HG03460 (cell line): ENCODE results near the gene CLRN3.
A peak's percentile ranks its signal among the peaks of the same experiment; 100 is the strongest.

Experiments used
- ATAC-seq: cut with Tn5 transposase; IDR thresholded peaks from one replicate; pipeline ENCODE4 v1.9.1; 2021; ENCODE audit not compliant: unreplicated experiment

CLRN3 gene

DNA sequence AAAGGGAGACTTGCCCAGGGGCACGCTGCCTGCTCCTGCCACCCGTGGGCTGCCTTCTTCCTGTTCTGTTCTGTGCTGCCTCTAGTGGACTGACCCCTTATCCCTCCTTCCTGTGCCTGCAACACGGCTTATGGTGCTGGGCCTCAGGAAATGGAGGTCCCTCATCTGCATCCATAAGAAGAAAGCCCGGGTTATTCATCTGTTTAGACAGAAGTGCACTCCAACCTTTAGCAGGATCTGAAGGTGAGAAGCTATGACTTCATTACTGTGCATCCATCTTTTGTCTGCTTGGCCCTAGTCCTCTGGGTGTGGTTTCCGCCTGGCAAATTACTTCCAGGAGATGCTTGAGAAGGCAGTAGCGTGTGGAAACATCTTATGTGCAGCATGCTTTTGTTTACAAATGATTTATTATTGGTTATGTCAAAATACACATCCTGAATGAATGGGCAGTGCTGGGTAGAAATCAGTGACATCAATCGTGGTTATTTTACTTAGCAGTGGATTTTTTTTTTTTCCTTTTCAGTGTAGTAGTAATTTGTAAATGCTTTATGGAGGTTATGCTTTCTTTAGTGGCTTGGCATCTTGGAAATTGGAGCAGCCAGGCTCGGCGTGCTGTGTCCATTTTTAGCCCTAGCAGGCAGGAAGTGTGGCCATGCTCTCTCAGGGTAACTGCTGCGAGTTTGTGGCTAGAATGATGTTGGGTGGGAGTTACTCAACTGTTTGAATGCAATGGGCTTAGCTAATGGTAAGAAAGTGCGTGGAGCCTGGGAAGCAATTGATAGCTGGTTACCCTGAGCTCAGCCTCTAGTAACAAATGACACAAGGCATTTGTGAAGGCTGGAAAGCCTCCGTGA lies 26.9 kb upstream of the CLRN3 start:
- no peak for ATAC-seq

DNA sequence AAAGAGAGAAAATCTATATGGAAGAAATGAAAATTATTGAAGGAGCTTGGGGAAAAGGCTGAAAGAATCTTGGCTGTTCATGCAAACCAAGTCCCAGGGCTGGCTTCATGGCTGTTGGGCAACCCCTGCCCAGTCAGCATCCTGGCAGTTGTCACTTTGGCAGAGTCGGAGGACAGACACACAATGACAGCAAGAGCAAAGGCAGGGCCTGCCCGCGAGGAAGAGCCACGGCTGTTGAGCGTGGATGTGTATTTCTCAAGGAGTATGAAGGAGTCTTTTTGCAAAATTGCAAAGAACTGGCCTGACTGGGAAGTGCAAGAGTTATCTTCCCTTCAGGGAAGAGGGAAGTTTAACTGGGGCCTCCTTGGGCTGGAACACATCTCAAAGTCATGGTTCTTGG lies 25.8 kb upstream of the CLRN3 start:
- ATAC-seq, result no peak

DNA sequence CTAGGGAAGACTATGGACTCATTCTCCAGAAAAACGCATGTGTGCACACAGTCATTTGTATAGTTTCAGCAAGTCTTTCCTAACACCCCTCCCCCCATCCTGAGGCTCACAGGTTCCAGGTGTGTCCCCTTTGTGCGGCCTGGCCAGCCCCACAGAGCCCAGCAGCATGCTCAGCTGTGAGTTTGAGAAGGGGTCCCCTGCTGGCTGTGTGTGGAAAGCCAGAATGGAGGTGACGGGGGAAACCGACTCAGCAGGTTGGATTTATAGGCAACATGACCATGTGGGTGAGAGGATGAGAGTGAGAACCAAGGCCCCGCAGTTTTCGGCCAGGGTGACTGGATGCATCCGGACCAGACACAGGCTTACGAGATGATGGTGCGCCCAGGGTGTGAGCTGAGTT lies 24.1 kb upstream of the CLRN3 start:
- no peak for ATAC-seq

DNA sequence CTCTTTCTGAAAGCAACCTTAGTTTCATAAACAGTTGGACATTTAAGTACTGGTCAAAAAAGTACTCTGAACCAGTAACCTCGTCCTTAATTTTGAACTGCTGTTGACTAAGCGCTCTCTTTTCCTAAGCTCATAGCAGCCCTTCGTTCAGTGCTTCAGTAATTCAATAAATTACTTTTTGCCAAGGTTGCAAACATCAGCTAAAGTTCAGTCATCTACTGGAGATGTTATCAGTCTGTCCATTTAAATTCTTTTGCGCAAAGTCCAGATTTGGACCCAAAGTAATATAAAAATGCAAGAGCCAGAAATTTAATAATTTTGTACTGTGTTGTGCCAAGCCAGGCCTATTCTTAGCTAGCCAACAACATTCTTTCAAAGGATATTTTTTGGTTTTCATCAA lies 22.6 kb upstream of the CLRN3 start:
- ATAC-seq, result no peak

DNA sequence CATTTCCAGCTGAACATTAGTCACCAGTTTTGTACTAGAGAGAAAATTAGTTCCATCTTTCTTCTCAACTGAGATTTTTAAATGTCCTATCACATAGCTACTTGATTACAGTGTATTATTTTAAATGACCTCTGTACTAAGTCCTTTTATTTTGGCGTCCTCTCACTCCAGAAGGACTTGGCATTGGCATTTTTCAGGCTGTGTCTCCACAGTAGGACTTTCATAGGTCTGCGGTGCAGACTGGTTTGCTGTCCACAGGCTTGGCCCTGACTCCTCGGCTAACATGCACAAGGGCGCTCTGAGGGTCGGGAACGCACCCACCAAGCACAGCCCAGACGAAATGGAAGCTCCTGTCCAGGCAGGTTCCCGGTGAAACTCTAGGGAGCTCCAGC lies 20.6 kb upstream of the CLRN3 start:
- no peak for ATAC-seq

DNA sequence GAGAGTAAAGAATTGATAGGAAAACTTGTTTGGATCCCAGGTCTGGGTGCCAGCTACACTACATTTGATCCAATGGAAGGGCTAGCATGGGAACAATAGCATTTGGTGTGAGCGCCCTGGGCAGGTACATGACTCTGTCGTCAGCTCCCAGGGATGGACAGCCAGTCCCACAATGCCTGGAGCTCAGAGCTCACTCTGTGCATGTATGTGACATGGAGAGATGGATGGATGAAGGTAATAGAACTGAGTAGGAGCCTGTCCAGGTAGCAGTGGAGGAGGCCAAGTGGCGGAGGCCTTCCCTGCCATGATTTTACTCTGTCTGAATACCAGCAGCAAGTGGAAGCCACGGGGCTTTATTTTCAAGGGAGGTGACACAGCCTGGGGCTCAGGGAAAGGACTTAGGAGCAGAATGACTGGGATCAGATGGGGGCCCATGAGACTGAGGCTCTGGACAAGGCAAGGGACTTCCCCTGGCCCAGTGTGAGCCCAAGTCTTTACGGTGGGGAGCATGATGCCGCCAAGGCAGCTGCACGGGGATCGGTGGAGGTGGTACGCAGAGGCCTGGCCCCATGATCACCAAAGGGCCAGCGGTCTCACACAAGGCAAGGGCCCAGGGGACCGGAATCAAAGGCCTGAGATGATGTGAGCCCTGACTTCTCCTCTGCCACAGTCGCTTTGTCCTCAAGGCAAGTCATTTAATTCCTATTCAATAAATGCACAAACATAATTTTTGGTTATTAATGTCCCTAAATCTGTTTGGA lies 20.0 kb upstream of the CLRN3 start:
- no peak for ATAC-seq

DNA sequence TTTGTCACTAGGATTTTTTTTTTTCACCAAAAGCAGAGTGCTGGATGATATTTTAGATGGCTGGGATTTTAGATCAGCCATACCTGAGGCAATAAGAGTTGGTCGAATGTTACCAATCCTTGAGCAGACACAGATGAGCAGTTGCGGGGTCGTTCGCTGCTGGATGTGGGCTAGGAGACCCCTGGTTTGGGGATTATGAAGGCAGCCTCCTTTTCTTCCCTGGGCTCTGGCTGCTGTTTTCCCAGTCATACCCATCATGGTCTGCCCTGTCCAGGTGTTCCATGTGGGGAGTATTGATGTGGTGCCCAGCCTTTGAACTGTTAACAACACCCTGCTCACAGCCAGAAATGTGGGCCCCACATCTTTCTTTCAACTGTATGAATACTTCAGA lies 19.1 kb upstream of the CLRN3 start:
- ATAC-seq, result no peak

DNA sequence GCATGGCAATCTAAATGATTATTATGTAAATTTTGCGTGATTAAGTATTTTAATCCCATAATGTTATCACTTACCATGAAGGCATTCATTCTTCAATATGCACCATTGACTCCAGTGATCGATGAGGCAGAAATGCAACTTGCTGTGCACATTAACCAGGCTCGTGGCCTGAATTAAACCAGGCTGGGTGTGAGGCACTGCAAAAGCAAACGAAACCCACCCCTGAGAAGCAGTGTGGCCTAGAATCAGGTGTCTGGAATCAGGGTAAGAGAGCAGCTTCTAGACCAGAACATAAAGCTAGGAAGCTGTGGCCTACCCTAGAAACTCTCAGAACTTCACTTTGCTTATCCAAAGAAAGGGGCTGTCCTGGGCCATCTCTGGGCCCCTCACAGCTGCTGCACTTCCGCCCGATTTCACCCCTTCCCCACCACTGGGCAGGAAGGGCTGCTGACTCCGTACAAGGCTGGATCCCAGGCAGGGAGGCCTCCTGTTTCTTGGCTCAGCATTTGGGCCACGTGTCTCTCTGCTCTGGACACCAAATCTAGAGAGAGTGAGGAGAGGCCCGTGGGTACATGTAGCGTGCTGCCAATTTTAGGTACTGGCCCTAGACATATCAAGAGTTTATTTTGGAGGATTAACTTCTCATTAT lies 18.6 kb upstream of the CLRN3 start:
- no peak for ATAC-seq

DNA sequence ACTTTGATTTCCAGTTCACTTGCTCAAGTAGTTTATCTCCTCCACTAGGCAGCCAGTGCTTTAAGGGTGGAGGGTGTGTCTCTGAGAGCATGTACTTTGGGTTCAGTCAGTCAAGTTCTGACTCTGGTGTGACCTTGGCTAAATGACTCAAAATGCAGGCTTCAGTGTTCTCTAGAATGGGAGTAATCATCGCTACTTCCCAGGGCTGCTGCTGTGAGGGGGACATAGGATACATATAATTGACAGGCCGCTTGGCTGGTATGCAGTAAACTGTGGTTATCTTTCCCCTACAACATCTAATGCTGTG lies 17.7 kb upstream of the CLRN3 start:
- ATAC-seq, result no peak

DNA sequence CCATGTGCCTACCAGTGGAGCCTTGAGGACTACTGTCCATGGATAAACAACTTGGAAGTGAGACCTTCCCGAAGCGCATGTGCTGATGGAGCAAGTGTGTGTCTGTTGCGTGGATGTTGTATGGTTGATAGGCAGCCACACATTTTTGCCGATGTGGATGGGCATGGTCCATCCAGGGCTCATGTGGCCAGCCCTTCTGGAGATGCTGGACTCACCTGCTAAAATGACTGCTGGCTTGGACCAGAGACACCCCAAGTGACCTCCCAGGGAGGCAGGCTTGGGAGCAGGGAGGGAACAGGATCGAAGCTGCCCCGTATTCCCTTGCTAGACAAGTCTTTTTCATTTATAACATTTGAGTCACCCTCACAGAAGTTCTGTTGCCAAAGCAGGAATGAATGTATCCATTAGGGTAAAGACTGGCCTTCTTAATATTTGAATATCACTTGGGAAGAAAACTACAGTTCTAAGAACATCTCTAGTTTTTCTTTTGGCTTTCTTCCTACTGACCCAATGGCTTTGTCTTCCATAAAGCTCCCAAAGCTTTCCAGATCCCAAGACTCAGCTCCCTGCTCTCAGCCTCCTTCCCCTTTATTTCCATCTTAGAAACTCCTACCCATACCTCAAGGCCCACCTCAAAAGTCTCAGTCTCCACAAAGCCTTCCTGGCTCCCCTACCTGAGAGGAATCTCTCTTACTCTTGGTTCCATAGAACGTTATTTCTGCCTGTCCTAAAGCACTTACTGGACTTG lies 17.1 kb upstream of the CLRN3 start:
- ATAC-seq, result no peak

DNA sequence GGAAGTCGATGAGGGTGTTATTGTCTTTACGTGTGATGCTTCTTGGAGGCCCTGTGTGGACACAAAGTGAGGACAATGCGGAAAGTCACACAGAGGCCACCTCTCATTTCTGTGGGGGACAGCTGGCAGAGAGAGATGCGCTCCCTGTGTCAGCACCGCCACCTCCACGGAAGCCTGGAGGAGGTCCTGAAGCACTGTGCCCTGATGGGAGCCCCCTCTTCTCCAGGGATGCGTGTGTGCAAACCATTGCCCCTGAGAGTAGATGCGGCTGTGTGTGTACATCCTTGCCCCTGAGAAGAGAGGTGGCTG lies 16.2 kb upstream of the CLRN3 start:
- no peak for ATAC-seq

DNA sequence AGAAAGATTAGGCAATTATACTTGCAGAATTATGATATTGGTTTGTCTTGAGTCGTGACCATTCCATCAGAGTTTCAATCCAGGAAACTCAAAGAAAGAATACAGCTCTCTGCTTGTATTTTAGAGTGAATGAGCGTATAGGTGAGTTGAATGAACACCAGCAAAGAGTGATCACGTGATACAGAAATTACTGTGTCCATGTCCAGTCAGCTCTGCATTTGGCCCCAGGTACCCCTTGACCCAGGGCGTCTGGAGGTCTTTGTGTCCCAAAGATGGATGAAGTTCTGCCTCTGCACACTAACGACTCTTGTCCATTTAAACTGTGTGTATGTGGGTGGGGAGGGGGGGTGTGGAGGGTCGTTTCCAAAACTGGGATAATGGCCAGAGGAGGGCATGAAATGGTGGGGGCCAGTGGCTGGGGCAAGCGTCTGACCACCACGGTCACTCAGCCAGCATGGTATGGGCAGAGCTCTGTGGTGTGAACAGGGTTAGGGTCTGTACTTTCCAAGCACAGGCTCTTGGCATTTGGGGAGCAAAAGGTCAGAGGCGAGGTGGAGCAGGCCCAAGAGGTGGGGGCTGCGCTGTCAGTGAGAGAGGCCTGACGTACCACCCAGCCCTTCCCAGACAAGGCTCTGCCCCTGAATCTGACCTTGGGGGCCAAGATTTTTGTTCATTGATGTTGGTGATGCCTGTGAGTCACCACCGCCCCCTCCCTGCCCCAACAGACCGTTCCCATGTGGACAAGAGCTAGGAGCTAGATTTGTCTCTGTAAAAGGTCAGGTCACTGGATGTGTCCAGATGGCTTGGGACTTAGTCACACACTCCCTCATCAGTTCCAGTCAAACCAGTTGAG lies 15.6 kb upstream of the CLRN3 start:
- no peak for ATAC-seq

DNA sequence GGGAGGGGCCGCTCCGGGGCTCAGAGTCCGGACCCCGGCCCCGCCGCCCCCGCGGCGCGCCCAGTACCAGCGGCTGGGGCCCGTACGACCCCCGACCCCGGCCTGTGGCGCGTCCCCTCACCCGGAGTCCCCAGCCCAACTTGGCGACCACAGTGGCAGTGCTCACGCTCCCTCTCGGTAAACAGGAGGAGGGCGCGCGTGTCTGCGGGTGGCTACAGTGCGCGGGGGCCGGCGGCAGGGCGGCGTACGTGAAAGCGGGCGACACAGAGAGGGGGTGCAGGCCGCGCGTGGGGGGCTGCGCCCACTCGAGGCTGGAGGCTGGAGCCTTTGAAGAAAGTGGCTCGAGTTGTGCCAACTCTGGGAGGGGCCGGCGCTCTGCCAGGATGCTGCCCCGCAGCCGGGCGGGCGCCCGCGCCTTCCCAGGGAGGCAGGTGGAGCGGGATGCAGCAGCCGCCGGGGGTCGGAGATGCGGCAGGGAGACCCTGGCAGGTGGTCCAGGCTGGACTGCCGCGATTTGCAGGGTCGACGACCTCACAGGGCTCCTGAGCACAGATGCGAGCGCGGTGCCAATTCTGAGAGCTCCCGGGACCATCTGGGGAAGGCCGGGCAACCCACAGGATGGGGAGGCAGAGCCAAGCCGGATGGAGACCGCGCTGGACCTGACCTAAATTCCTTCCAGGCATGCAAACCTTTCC lies 14.8 kb upstream of the CLRN3 start:
- ATAC-seq, result no peak

DNA sequence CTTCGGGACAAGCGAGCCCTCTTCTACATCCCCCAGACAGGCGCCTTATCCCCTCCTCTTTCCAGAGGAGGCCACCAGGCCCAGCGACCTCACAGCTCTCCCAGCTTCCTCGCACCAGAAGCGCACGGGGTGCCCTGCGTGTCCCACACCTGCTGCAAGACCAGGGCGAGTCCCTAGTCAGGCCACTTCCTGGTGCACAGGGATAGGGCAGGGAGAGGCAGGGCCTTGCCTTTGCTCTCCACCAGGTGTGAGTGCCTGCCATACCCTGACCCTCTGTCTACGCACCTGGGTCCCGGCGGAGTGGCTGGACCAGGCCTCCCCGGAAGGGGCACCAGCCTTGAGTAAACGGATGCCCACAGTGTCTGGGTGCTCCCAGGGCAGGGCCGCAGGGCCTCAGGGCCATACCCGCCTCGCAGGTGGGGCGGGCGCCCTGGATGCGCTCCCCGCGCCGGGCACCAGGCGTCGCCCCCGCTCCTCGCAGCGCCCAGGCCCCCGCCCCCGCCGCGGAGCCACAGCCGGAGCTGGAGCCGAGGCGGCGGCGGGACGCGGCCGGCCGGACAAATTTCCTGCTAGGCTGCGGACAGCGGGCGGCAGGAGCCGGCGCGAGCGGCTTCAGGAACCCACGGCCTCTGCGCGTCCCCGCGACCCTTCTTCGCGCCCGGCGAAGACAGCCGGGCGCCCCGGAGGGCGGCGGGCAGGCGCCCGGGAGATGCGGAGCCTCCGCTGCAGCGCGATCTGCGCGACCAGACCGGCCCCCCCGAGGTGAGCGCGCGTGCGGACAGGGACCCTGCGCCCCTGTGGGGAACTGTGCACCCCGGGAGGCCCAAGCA lies 14.0 kb upstream of the CLRN3 start, which contains the start of gene PTPRE:
Gene PTPRE, plus strand, starts transcription at position 556 of the 830 bp plus-strand sequence. CDS start 133,779 bp downstream, outside the sequence.
- ATAC-seq, result peak; percentile 91

DNA sequence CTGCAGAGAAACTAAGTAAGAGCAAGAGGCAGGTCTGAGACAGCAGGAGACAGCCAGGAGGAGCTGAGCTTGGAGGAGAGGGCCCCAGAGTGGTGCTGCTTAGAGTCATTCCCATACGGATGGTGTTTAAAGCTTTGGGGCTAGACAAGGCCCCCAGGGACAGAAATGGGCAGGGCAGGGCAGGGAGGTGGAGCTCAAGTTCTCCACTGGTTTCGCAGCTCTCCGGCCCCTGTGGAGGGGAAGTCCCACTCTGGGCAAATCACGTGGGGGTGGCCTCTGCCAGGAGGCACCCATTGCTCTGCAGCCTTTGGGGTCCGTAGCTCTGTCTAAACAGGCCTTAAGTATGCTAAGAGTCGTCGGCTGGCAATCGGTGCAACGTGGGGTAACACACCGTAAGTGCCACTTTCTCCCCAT lies 13.1 kb upstream of the CLRN3 start:
- no peak for ATAC-seq

DNA sequence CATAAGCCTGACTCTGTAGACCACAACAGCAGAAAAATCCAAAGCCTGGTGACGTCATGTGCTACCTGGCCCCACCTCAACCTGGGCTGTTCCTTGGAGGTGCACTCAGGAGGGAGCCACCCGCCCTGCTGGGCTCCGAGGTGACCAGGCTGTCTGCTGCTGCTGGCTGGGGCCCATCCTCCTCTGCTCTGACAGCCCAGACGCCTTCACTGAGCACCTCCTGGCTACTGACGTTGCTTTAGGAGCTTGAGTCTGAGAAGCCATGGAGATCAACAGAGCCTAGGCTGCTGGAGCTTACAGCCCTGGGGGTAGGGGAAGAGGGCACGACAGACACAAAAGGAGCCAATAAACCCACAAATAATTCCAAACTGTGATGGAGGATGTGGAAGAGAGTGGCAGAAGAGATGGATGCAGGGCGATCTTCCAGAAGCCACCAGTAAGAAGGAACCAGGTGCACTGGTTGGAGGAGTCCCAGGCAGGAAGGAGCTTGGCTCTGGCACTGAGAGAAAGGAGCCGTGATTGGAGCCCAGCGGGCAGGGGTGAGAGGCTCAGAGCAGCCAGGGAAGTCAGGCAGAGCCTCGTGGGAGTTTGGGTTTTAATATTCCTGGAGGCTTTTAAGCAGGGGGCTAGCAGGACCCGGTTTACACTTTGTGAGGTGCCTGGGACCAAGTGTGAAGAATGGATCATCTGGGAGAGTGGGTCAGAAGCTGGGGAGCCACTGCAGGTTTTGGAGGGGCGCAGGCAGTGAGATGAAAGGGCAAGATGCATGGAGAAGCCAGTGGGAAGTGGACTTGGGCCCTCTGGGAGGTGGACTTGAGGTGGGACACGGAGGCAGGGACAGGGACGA lies 12.5 kb upstream of the CLRN3 start:
- ATAC-seq, result no peak

DNA sequence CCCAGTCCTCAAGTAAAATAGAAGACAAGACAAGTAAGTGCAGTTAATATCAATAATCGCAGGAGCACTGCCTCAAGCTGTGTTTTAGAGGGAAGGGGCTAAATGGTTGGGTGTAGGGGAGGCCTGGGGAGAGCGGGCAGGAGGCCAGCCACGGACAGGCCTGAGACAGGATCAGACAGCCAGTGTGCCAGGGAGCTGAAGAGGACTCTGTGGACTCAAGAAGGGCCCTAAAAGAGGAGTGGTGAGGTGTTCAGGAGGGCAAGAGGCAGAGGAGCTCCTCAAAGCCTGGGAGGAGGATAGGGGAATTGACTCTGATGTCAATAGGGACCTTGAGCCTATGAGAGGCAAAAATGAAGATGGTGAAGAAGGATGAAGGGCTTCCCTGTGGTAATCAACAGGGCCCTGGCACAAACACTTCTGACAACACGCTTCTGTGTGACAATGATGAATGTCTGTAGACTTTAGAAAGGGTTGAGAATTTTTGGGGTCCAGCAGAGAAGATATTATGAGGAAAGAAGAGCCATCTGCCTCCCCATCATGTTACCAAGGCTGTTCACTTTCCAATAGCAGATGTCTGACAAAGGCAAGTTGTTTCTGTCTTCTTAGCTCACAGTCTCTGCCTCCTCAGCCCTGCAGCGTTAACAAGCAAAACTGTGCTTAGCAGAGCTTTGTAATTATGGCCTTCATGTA lies 11.7 kb upstream of the CLRN3 start:
- ATAC-seq, result no peak

DNA sequence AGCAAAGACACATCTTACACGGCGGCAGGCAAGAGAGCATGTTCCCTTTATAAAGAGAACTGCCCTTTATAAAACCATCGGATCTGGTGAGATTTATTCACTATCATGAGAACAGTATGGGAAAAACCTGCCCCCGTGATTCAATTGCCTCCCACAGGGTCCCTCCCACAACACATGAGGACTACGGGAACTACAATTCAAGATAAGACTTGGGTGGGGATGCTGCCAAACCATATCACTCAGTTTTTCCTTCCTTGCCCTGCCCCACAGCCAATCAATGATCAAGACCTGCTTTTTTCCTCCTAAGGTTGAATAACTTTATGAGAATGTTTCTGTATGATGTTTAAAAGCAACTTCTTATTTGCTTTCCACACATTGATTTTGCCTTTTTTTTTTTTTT lies 11.0 kb upstream of the CLRN3 start:
- ATAC-seq, result no peak
